A673 (cell line): ENCODE results near the gene SLX9. TPM values are rescaled to one million over a fixed set of nuclear protein-coding genes. Genes with fewer than 3 reads are reported as not detected.

Source experiments
- BruUV-seq: library from RNA; stranded (reverse); fragments of 400-500 nt; replicated peaks from 2 replicates; lab custom pipeline; 2021; lab: Mats Ljungman, UMichigan
- CTCF ChIA-PET: fragments of 300-600 bp; sonication (Branson Sonifier 250); formaldehyde crosslinking; loops from one replicate; lab custom pipeline; 2022; ENCODE audit warnings: antibody characterized with exemption; lab: Charles Lee
- POLR2A ChIA-PET: fragments of 300-600 bp; sonication (Branson Sonifier 250); formaldehyde crosslinking; loops from one replicate; lab custom pipeline; 2022; ENCODE audit warnings: antibody characterized with exemption; ENCODE audit not compliant: low non-redundant PET; lab: Charles Lee
- DNase-seq: peaks from one replicate; pipeline ENCODE4 v3.0.0-alpha.2; 2015; ENCODE audit warnings: low spot score
- H3K27ac ChIP-seq: fragments of 200-600 bp; sonication (generic); 2 replicates; pipeline ENCODE4 v1.5.1; 2016; ENCODE audit warnings: mixed run types, low read depth, mild to moderate bottlenecking, mixed read lengths, antibody characterized with exemption, low read length; ENCODE audit not compliant: poor library complexity, severe bottlenecking
- H3K27me3 ChIP-seq: fragments of 200-600 bp; sonication (generic); replicated peaks from 2 replicates; pipeline ENCODE4 v1.6.1; 2017; ENCODE audit warnings: mixed run types, low read depth, mild to moderate bottlenecking, mixed read lengths, antibody characterized with exemption, low read length; ENCODE audit not compliant: insufficient read depth, poor library complexity
- H3K36me3 ChIP-seq: fragments of 200-600 bp; sonication (generic); 2 replicates; pipeline ENCODE4 v1.6.1; 2016; ENCODE audit warnings: mixed run types, mild to moderate bottlenecking, mixed read lengths, antibody characterized with exemption, low read length; ENCODE audit not compliant: insufficient read depth, poor library complexity, severe bottlenecking
- H3K4me1 ChIP-seq: fragments of 200-600 bp; sonication (generic); 2 replicates; pipeline ENCODE4 v1.6.1; 2017; ENCODE audit warnings: mixed run types, mild to moderate bottlenecking, mixed read lengths, antibody characterized with exemption, low read length; ENCODE audit not compliant: insufficient read depth, poor library complexity, severe bottlenecking
- H3K4me3 ChIP-seq: fragments of 200-600 bp; sonication (generic); 2 replicates; pipeline ENCODE4 v1.5.1; 2016; ENCODE audit warnings: low read depth, mixed run types, mild to moderate bottlenecking, mixed read lengths, low read length; ENCODE audit not compliant: poor library complexity, severe bottlenecking
- H3K9me3 ChIP-seq: fragments of 200-600 bp; sonication (generic); 2 replicates; pipeline ENCODE4 v1.6.1; 2016; ENCODE audit warnings: mixed run types, low read depth, mild to moderate bottlenecking, mixed read lengths, antibody characterized with exemption, low read length; ENCODE audit not compliant: poor library complexity, severe bottlenecking
- CTCF ChIP-seq: fragments of 300-800, 200-600 bp; sonication (generic); conservative IDR thresholded peaks from 2 replicates; pipeline ENCODE4 v1.5.1; 2017; ENCODE audit warnings: low read depth, mild to moderate bottlenecking, antibody characterized with exemption, low read length, moderate library complexity, mixed read lengths
- EZH2 ChIP-seq: fragments of 200-600 bp; sonication (generic); IDR thresholded peaks from 2 replicates; pipeline ENCODE4 v1.6.1; 2017; ENCODE audit warnings: borderline replicate concordance, low read depth, mild to moderate bottlenecking, mixed read lengths, antibody characterized with exemption, low read length; ENCODE audit not compliant: poor library complexity, severe bottlenecking
- intact Hi-C: fragments of 100-400 bp; cut with micrococcal nuclease; formaldehyde crosslinking; loops from one replicate; pipeline ENCODE4 v1.10.0; 2022; ENCODE audit not compliant: unreplicated experiment
- total RNA-seq: library from RNA; stranded (reverse); gene quantifications from 2 replicates; pipeline ENCODE4 v1.2.3, GENCODE V29; 2021

Gene SLX9
- total RNA-seq, 1 experiment from 2014 or later: 114 TPM

- H3K4me3 ChIP-seq: peak overlapping the region; percentile 65
- no peaks in the 10 kb centered on the region for H3K27me3 ChIP-seq
- BruUV-seq: no TSS peak
- no peaks in the 10 kb centered on the region for H3K9me3 ChIP-seq
- DNase-seq: peak; percentile 97
- POLR2A ChIA-PET: interaction anchor here (0.6 to 1.0 kb wide), 2 partner anchors 58 to 420 kb away, joined by 4 to 12 read pairs; partner anchors contain the start of gene PTTG1IP
- peak overlapping the region; percentile 100 for H3K27ac ChIP-seq
- CTCF ChIA-PET: interaction anchor here (1.2 kb wide), 1 partner anchor 132 kb away, joined by 3 read pairs; no protein-coding TSS in a partner anchor
- peaks cover 62% of the 10 kb centered on the region for H3K4me1 ChIP-seq
- intact Hi-C loops: loop anchor here (2.0 to 5.0 kb wide), 4 partner anchors 39 to 179 kb away; partner anchors contain the start of gene UBE2G2
- TF ChIP-seq CTCF: no peak
- no peak for TF ChIP-seq EZH2
- H3K36me3 ChIP-seq: peaks cover 32% of the 10 kb centered on the region
Observed at GRCh38 chr21:44931137-44931500, 8.7 kb upstream of the SLX9 start.

DNA sequence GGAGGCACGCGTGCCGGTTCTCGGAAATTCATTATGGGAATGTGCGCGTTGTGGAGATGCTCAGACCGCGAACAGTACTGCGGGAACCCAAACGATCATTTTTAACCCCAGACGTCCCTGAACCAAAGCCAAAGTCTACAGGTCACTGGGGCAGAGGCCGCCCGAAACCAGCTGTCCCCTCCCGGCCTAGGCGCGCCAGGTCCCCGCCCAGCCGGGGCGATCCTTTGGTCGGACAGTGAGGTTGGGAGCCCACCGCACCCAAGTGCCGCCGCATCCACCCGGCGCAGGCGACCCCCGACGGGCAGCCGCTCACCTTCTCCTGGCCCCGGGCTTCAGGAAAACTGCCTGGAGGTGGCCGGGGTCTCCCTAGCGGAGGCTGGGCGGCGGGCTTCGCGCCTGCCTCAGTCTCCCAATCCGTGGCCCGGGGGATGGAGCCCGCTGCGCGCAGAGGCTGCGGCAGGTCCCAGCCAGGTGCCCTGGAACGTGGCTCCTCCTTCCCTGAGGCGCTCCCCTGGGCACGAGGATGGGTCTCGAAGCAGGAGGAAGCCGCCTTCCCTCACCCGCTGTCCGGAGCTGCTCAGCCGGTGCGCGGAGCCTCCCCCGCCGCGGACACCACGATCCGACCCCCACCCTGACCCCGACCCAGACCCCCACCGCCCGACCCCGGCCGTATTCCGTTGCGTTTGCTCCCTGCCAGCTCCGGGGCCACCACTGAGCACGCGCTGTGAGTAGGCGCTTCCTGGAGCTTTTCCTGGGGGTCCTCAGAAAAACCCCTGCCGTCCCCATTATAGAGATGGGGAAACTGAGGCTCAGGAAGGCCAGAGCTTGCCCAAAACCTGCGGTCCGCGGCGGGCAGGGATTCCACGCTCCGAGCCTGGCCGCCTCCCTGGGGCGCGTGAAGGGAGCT lies 8.1 kb upstream of the SLX9 start:
- Histone ChIP-seq H3K27ac (peak overlapping the region; percentile 100), H3K9me3 (no peaks in the 10 kb centered on the region), H3K4me3 (peak overlapping the region; percentile 65), H3K27me3 (no peaks in the 10 kb centered on the region), H3K36me3 (peaks cover 39% of the 10 kb centered on the region), H3K4me1 (peaks cover 56% of the 10 kb centered on the region)
- TF ChIP-seq CTCF: no peak
- TF ChIP-seq EZH2: no peak
- ChIA-PET POLR2A (interaction anchor here (0.6 to 1.0 kb wide), 3 partner anchors 25 to 421 kb away, joined by 3 to 12 read pairs (median 4); partner anchors contain the start of gene PTTG1IP), CTCF (interaction anchor here (0.6 to 1.2 kb wide), 3 partner anchors 20 to 307 kb away, joined by 3 read pairs; no protein-coding TSS in a partner anchor)
- intact Hi-C loops: loop anchor here (2.0 to 5.0 kb wide), 4 partner anchors 39 to 179 kb away; partner anchors contain the start of gene UBE2G2
- DNase-seq: peak; percentile 45
- TSS peak; percentile 63 for BruUV-seq

GRCh38 chr21:44932408-44933181 lies 7.2 kb upstream of the SLX9 start:
- peak; percentile 68 for DNase-seq
- ChIA-PET CTCF (interaction anchor here (0.6 to 0.8 kb wide), 2 partner anchors 21 to 307 kb away, joined by 3 read pairs; no protein-coding TSS in a partner anchor), POLR2A (interaction anchor here (0.7 kb wide), 1 partner anchor 41 kb away, joined by 3 read pairs; no protein-coding TSS in a partner anchor)
- H3K36me3 ChIP-seq: peaks cover 40% of the 10 kb centered on the region
- H3K4me3 ChIP-seq: peak overlapping the region; percentile 65
- H3K9me3 ChIP-seq: no peaks in the 10 kb centered on the region
- H3K27me3 ChIP-seq: no peaks in the 10 kb centered on the region
- H3K27ac ChIP-seq: peak overlapping the region; percentile 100
- TF ChIP-seq CTCF (peak; percentile 42; the same call in 1 of the 2 replicates), EZH2 (no peak)
- H3K4me1 ChIP-seq: peaks cover 47% of the 10 kb centered on the region
- intact Hi-C loops: loop anchor here (5.0 kb wide), 2 partner anchors 40 to 180 kb away; no protein-coding TSS in a partner anchor
- no TSS peak for BruUV-seq
